ENCODE measurements around the gene OSBPL1A.

- TF ChIP-seq CTCF (IDR thresholded peaks at IDR 0.05) (no peak), POLR2A (IDR thresholded peaks at IDR 0.05) (no peak)
Observed at GRCh38 chr18:24368749-24369148, 28.9 kb downstream of the OSBPL1A start.

Data from lower leg skin (tissue), 3 donors.